Spleen (tissue), 7 donors: ENCODE data around the gene PCSK6.

Experiments
- CTCF ChIP-seq, 11 experiments: fragments of 200-600 bp in 7 of 11; fragments of 450-650 bp in 4 of 11; sonication (generic) in 4 of 11; IDR thresholded peaks in 8 of 11; conservative IDR thresholded peaks in 3 of 11; 1 replicate in 7 of 11; 2 replicates in 4 of 11; pipeline versions ENCODE4 v1.4.0 to v1.8.0; 2016 to 2021; ENCODE audit warnings: antibody characterized with exemption in 11 of 11, inconsistent platforms in 4 of 11, mild to moderate bottlenecking in 1 of 11
- POLR2A ChIP-seq, 3 donors: fragments of 450-650 bp; IDR thresholded peaks; one replicate each; pipeline ENCODE4 v1.5.1; 2017; ENCODE audit warnings: antibody characterized with exemption in 3 of 3, mild to moderate bottlenecking in 1 of 3
- POLR2AphosphoS5 ChIP-seq, 3 donors: sonication (generic); formaldehyde crosslinking; IDR thresholded peaks; one replicate each; pipeline ENCODE4 v1.5.1; 2017; ENCODE audit warnings: antibody characterized with exemption in 3 of 3
- donor health status: DM: no; HTN: no; CAD: no; lungs with moderate emphysema.
- donor health status: DM: no; HTN: no; CAD: no.
- donor health status: DM: no; HTN: no; CAD: no.

DNA sequence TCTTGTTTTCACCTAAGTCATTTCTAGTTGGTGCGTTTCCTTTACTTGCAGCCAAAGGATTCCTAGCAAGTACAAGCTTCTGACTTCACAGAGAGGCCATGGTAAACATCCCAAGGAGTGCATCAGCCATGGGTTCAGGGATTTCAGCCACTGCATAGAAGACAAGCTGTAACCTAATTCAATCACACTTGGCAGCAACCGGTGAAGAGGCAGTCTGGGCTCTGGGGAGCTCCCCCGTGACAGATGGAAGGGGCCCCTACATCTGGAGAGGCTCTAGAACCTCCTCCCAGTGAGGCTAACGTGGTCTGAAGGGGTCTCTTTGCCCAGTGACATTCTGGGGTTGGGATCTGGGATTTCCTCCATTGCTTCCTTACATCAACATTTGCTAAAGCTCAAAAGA is 186.1 kb downstream of the PCSK6 start:
- TF ChIP-seq CTCF (IDR thresholded peaks at IDR 0.05 in 8 of 11, conservative IDR thresholded peaks at IDR 0.05 in 3 of 11) (no peak), POLR2A (IDR thresholded peaks at IDR 0.05) (no peak), POLR2AphosphoS5 (IDR thresholded peaks at IDR 0.05) (no peak)
